OCI-LY1 (cell line): ENCODE data around the gene COX7A1.

Experiments used
- H2AFZ ChIP-seq: fragments of 200-600 bp; sonication (generic), shearing (Covaris generic); 2 replicates; pipeline ENCODE4 v1.6.0; 2014; ENCODE audit warnings: antibody characterized with exemption, mild to moderate bottlenecking, low read length
- H3F3A ChIP-seq: fragments of 200-600 bp; sonication (generic), shearing (Covaris generic); 2 replicates; pipeline ENCODE4 v1.6.0; 2014; ENCODE audit warnings: mild to moderate bottlenecking, antibody characterized with exemption, low read length, moderate library complexity; ENCODE audit not compliant: insufficient read depth
- H3K27ac ChIP-seq: fragments of 200-600 bp; sonication (generic); 2 replicates; pipeline ENCODE4 v1.5.1; 2014; ENCODE audit warnings: low read length, mixed run types, mild to moderate bottlenecking, low read depth; ENCODE audit not compliant: poor library complexity, severe bottlenecking
- H3K27me3 ChIP-seq: fragments of 200-600 bp; sonication (generic); 2 replicates; pipeline ENCODE4 v1.6.0; 2014; ENCODE audit warnings: antibody characterized with exemption, mild to moderate bottlenecking, low read length, moderate library complexity; ENCODE audit not compliant: insufficient read depth
- H3K36me3 ChIP-seq: fragments of 200-600 bp; sonication (generic); 2 replicates; pipeline ENCODE4 v1.6.1; 2014; ENCODE audit warnings: mild to moderate bottlenecking, antibody characterized with exemption, low read length, moderate library complexity, mixed read lengths; ENCODE audit not compliant: insufficient read depth
- H3K4me1 ChIP-seq: fragments of 200-600 bp; sonication (generic); 2 replicates; pipeline ENCODE4 v1.5.1; 2014; ENCODE audit warnings: mild to moderate bottlenecking, low read length, moderate library complexity; ENCODE audit not compliant: insufficient read depth, severe bottlenecking
- H3K4me2 ChIP-seq: fragments of 200-600 bp; sonication (generic), shearing (Covaris generic); 2 replicates; pipeline ENCODE4 v1.6.1; 2014; ENCODE audit warnings: low read length
- H3K4me3 ChIP-seq: fragments of 200-600 bp; sonication (generic); 2 replicates; pipeline ENCODE4 v1.5.1; 2014; ENCODE audit warnings: low read length, low read depth, mild to moderate bottlenecking, mixed read lengths; ENCODE audit not compliant: poor library complexity, severe bottlenecking
- H3K79me2 ChIP-seq: fragments of 200-600 bp; shearing (Covaris generic); 2 replicates; pipeline ENCODE4 v1.6.1; 2016; ENCODE audit warnings: mixed run types, low read length, mixed read lengths; ENCODE audit not compliant: insufficient read depth
- H3K9ac ChIP-seq: fragments of 200-600 bp; sonication (generic), shearing (Covaris generic); 2 replicates; pipeline ENCODE4 v1.6.1; 2014; ENCODE audit warnings: mild to moderate bottlenecking, low read length, mixed read lengths
- H3K9me2 ChIP-seq: fragments of 200-600 bp; sonication (generic), shearing (Covaris generic); 2 replicates; pipeline ENCODE4 v1.6.1; 2014; ENCODE audit warnings: low read depth, mild to moderate bottlenecking, low read length, mixed read lengths
- H3K9me3 ChIP-seq: fragments of 200-600 bp; shearing (Covaris generic); 2 replicates; pipeline ENCODE4 v1.6.1; 2014; ENCODE audit warnings: low read length, mixed read lengths
- H4K20me1 ChIP-seq: fragments of 200-600 bp; sonication (generic), shearing (Covaris generic); 2 replicates; pipeline ENCODE4 v1.6.0; 2016; ENCODE audit warnings: mild to moderate bottlenecking, low read length; ENCODE audit not compliant: insufficient read depth
- CTCF ChIP-seq: fragments of 200-600 bp; sonication (generic), shearing (Covaris generic); IDR thresholded peaks from 2 replicates; pipeline ENCODE4 v1.5.1; 2017; ENCODE audit warnings: mild to moderate bottlenecking, antibody characterized with exemption, low read length, moderate library complexity, mixed read lengths
- EZH2 ChIP-seq: fragments of 200-600 bp; sonication (generic), shearing (Covaris generic); IDR thresholded peaks from 2 replicates; pipeline ENCODE4 v1.8.0; 2017; ENCODE audit warnings: borderline replicate concordance, mixed run types, mild to moderate bottlenecking, antibody characterized with exemption, low read length, moderate library complexity, mixed read lengths

Gene COX7A1

GRCh38 chr19:36120984-36121358, 31.3 kb downstream of the COX7A1 start:
- Histone ChIP-seq H3K4me3 (no peak overlapping the region), H2AFZ (no peak overlapping the region), H3K36me3 (peaks cover 48% of the 10 kb centered on the region), H3F3A (no peaks in the 10 kb centered on the region), H3K9ac (no peak overlapping the region), H3K27me3 (no peaks in the 10 kb centered on the region), H3K79me2 (no peaks in the 10 kb centered on the region), H3K27ac (no peak overlapping the region), H3K4me1 (peaks cover 11% of the 10 kb centered on the region), H3K4me2 (no peak overlapping the region), H3K9me2 (no peaks in the 10 kb centered on the region), H3K9me3 (no peaks in the 10 kb centered on the region), H4K20me1 (no peaks in the 10 kb centered on the region)
- TF ChIP-seq EZH2 (no peak), CTCF (no peak)

- Histone ChIP-seq H3K79me2 (no peaks in the 10 kb centered on the region), H3K9ac (no peak overlapping the region), H3K27me3 (no peaks in the 10 kb centered on the region), H3F3A (no peaks in the 10 kb centered on the region), H4K20me1 (no peaks in the 10 kb centered on the region), H3K4me2 (no peak overlapping the region), H3K27ac (no peak overlapping the region), H3K9me2 (no peaks in the 10 kb centered on the region), H3K4me3 (no peak overlapping the region), H2AFZ (no peak overlapping the region), H3K9me3 (no peaks in the 10 kb centered on the region), H3K4me1 (peaks cover 13% of the 10 kb centered on the region), H3K36me3 (peaks cover 41% of the 10 kb centered on the region)
- TF ChIP-seq CTCF (no peak), EZH2 (no peak)
Measured at GRCh38 chr19:36120092-36120983, 31.9 kb downstream of the COX7A1 start.

DNA sequence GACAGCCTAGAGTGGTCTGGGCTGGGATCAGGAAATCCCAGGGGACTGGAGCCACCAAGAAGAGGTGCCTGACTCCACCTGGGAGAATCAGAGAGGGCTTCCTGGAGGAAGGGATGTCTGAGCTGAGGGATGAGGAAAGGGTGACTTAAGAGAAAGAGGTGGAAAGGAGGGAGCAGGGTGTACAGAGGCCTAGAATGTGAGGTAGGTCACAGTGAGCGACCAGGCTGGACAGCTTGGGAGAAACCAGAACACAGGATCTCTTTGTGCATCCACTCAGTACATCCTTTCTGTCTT, 36.0 kb downstream of the COX7A1 start:
- Histone ChIP-seq H3K4me2 (peak overlapping the region; percentile 79), H3K9ac (peak overlapping the region; percentile 69)

More for the DNA sequence above, 36.0 kb downstream of the COX7A1 start:
- Histone ChIP-seq H3F3A (no peaks in the 10 kb centered on the region), H3K4me1 (peaks cover 24% of the 10 kb centered on the region), H3K4me3 (peak overlapping the region; percentile 96), H3K79me2 (no peaks in the 10 kb centered on the region), H3K9me3 (no peaks in the 10 kb centered on the region), H3K36me3 (peaks cover 37% of the 10 kb centered on the region), H3K27me3 (no peaks in the 10 kb centered on the region), H4K20me1 (no peaks in the 10 kb centered on the region), H2AFZ (no peak overlapping the region), H3K27ac (peak overlapping the region; percentile 37), H3K9me2 (no peaks in the 10 kb centered on the region)
- no peak for TF ChIP-seq CTCF
- TF ChIP-seq EZH2: no peak
